HG03108 (cell line): ENCODE measurements around the gene MCF2L2.
"Not testable (repeated sequence)": the region's sequence is repeated elsewhere in the genome, so short reads cannot be mapped to it uniquely, and the experiment has no call there.

Source experiments
- ATAC-seq: cut with Tn5 transposase; IDR thresholded peaks from one replicate; pipeline ENCODE4 v1.9.1; 2021; ENCODE audit warnings: moderate library complexity; ENCODE audit not compliant: unreplicated experiment

MCF2L2 gene

DNA sequence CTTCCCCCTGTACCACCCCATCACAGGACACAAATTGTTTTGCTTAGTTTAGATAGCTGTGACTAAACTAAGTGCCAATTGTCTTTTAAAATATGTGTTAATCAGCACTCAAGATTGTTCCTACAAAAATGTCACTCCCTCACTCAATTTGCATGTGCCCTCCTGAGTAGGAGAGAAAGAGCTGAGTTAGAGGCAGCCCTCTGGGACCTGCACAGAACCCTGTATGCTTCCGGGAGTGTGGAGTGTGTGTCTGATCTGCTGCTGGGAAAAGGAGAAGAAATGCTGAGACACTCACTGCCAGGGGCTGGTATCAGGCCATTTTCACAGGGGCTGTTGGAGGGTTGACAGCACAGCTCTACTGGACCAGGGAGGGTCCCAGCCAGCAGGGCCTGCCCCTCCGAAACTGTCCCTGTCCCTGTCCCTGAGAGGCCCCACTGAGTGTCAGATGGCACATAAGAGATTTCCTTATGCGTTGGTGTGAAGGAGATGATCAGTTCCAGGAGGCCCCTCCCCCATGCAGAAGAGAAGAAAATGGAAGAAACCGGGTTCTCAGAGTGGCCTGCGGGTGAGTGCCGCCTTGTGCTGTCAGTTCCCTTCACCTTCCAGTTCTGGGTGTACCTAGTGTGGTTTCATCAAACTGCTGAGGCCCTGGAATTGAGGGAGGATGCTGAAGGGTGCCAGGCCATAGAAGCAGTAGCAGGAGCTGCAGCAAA lies 179.3 kb downstream of the MCF2L2 start:
- no peak for ATAC-seq

DNA sequence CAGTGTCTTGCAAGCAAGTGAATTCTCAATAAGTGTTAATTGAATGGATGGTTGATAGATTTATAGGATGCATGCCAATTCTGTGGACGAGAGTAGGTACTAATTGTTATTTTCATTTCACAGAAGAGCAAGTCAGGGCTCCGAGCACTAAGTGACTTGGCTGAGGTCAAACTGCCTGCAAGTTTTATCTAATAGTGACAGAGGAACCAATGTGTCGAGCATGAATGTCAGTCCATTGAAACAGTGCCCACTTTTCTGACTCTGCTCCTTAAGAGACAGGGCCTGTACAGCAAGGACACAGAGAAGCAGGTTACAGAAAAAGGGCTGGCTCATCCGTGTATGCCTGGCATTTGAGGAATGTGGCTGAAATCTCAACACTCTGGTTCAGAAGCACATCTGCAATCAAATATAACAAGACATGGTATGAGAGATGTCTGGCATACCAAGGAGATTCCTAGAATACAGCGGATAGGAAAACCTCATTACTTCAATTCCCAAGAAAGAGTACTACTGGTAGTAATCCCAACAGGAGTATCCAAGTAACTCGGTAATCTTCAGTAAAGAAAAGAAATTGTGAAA lies 181.3 kb downstream of the MCF2L2 start:
- ATAC-seq, result no peak

DNA sequence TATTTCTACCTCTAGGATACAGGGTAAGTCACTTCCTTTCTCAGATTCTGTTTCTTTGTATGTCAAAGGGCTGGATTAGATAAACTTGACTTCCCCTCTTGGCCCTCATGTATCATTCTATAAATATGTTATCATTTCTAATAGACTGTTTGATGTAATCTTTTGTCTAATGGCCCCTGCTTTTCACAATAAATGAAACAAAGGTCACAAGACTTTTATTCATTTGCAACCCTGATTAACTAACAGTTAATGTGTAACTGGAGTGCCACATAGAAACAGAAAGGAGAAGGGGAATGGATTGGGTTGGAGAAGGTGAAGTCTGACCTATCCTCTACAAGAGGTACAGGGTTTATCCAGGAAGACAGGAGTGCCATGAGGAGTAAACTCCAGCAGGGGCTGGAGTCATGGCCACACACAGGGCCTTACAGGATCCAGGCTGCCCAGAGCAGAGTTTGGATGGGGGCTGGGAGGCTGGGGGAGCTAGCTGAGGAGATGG lies 183.4 kb downstream of the MCF2L2 start:
- ATAC-seq, result no peak

DNA sequence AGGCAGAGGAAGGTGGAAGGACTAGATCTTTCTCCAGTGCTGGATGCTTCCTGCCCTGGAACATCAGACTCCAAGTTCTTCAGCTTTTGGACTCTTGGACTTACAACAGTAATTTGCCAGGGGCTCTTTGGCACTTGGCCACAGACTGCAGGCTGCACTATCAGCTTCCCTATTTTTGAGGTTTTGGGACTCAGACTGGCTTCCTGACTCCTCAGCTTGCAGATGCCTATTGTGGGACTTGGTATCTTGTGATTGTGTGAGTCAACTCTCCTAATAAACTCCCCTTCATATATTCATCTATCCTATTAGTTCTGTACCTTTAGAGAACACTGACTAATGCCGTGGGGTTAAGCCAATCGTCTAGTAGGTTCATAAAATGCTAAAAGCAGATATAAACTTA lies 184.2 kb downstream of the MCF2L2 start:
- ATAC-seq, result no peak

DNA sequence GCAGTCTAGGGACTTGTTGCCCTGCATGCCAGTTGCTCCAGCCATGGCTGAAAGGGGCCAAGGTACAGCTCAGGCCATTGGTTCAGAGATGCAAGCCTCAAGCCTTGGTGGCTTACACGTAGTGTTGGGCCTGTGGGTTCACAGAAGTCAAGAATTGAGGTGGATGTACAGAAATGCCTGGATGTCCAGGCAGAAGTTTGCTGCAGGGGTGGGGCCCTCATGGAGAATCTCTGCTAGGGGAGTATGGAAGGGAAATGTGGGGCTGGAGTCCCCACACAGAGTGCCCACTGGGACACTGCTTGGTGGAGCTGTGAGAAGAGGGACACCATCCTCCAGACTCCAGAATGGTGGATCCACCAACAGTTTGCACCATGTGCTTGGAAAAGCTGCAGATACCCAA lies 186.0 kb downstream of the MCF2L2 start:
- no peak for ATAC-seq

DNA sequence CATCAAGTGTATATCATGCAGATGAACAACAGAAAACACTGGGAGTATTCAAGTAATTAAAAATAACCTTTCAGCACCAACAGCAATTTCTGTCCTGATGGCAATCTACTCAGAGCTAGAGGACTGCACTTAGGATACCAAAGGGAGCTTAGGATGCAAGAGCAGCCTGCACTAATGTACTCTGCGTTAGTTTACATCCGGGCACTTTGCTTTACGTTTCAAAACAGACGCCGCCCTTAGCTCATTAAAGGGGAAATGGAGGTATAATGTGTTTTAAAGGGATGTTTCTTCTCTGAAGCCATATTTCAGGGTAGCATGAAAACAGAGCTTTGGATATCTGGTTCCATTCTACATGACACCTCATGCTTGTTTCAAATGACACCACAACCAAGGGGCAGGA lies 189.4 kb downstream of the MCF2L2 start:
- no peak for ATAC-seq

DNA sequence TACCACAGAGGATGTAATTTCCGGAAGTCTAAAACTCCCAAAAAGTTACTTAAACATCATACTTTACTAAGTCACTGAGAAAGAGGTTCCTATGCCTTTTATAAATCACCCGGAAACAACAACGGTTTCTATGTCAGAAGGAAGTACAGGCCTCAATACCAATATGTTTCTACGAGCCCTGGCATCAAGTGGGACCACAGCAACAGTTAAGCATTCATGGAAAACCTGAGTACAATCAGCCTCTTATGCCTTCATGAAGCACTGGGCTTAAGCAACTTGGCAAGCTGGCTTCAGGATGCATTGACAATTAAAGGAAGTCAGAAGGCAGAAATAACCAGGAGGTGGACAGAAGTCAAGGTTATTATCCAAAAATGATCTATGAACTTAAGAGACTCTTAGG lies 194.5 kb downstream of the MCF2L2 start:
- ATAC-seq, result no peak

DNA sequence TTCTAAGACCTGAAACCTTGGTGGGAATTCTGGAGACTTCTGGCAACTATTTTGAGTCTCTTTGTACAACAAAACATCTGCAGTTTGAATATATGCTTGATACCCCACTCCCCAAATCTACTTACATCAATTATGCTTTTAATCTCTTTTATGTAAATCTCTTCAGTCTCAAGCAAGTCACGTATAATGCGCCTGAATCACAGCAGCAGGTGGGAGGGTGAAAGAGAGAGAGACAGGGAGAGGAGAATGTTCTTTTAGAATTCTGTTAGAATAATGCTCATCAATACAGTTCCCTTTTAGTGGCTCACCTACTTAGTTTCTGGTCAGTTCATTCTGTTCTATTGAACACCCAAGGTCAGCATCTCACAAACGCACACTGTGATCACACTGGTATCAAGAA lies 197.6 kb downstream of the MCF2L2 start:
- ATAC-seq, result no peak

DNA sequence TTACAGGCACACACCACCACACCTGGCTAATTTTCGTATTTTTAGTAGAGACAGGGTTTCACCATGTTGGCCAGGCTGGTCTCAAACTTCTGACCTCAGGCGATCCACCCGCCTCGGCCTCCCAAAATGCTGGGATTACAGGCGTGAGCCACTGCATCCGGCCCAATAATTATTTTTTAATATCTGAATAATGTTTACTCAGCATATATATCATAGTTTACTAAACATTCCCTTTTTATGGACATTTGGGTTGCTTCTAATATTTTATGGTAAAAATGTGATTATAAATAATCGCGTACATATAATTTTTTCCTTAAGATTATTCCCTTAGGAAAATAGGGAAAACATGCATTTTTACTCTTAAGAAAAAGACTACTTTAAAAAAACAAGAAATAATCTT lies 198.2 kb downstream of the MCF2L2 start:
- ATAC-seq, result not testable (repeated sequence)

DNA sequence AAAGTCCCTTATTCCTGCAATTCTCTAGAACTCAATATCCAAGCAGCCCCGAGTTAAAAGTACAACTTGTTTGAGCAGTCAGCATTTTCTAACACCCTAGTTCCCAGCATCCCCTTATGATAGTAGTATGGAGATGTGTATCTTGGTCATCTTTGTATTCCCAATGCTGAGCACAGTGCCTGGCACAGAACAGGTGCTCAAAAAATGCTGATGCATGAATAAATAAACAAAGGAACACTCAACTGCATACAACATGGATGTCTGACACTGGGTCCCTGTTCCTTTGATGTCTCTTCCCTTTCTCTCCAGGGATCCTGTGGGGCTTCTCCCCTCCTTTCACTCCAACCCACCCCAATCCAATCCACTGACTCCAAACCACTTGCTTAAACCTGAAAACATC lies 199.2 kb downstream of the MCF2L2 start:
- ATAC-seq, result no peak

DNA sequence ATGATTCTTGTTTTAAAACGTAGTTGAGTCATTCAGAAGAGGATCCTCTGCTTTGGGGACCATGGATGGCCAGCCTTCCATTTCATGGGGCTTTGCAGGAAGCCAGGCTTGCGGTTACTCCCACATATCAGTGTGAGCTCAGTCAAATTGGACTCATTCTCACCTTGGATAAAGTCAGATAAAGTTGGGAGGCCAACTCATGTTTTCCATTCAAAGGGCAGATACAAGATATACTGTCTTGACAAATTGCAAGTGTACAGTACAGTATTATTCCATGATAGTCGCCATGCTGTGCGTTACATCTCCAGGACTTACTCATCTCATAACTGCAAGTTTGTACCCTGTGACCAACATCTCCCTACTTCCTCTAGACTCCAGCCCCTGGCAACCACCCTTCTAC lies 200.8 kb downstream of the MCF2L2 start:
- ATAC-seq, result no peak

DNA sequence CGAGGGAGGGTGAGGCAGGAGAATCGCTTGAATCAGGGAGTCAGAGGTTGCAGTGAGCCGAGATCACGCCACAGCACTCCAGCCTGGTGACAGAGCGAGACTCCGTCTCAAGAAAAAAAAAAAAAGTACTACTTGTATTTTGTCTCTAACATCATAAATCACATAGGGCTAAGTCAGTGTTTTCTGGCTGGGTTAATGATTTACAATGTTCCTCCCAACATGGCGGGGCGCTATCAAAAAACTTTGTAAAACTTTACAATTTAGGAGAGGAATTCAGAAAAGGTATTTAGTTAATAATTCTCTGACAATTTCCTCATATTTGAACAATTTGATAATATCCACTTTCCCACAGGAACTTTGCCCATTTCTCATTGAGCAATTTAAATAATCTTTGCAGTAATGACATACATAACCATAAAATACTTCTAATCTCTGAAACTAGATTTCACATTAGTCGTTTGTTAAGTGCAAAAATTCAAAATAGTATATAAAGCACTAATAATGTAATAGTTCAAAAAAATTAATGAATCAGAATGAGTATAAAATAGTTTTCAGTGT lies 202.0 kb downstream of the MCF2L2 start:
- ATAC-seq, result no peak

DNA sequence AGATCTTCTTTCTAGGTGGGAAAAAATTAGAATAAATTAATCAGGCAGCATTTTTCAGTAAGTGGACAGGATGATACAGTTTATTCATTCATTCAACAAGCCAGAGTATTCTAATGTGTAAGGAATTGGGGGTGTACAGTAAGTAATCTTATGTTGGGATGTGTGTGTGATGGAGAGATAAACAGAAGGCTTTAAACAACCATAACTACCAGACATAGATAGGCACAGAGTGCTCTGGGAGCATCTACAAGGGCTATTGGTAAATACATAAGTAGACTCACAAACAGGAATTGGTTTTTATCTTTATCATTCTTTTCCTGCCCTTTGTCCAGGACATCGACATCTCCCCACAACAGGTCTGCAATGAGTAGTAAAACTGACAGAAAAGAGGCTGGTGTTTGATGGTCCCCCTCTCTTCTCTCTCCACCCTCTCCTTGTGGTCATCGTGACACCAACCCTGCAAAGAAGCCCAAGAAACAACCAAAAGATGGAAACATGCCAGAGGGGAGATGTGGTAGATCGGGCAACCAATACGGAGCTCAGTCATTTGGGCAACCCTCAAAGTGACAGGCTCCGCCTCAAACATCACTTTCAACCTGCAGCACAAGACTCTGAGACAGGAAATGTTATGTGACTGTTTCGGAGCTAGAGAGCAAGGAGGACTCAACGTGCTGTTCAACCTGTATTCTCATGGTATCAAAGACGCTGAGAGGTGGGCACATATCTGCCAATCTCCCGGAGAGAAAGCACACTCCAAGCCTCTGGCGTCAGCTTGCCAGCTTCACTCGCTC lies 204.0 kb downstream of the MCF2L2 start:
- ATAC-seq, result no peak

DNA sequence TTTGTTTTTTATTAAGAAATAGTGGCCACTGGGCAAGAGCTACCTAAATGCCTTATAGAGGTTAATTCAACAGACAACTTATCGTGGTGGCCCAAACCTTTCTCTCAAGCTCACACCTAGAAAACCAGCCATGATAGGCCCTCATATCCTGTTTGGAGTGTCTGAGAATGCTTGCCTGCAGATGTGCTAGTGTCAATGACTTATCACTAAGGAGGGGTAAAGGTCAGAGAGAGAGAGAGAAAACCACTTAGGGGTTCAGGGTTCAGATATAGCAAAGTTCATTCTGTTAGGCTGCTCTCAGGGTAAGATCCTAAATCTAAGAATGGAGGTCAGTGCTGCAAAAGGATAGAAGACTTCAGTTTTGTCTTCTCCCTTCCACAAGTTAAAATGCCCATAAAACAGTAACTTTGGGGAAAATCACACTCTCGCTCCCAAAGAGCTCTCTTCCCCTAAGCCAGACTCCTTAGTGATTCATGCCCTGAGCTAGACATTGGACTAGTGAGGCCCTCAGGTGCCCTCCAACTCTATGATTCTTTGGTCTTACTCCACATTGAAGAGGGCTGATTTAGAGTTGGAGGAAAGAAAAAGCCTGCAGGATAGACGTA lies 205.7 kb downstream of the MCF2L2 start:
- ATAC-seq, result no peak

DNA sequence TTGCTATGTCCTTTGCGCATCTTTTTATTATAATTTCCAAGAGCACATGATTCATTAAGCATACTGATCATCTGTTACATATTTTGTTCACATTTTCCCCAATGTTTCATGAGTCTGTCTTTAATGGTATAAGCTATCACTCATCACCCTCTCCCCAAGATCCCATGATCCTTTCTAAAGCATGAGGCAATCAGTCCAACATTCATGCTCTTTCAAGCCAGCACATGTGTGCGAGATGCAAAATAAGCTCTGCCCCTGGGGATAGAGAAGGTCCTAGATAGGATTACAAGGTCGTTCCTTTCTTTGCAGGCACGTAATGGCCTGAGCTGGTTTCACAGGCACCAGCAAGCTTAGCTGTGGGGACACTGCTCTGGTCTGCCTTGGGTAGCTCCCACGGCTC lies 207.6 kb downstream of the MCF2L2 start:
- no peak for ATAC-seq

DNA sequence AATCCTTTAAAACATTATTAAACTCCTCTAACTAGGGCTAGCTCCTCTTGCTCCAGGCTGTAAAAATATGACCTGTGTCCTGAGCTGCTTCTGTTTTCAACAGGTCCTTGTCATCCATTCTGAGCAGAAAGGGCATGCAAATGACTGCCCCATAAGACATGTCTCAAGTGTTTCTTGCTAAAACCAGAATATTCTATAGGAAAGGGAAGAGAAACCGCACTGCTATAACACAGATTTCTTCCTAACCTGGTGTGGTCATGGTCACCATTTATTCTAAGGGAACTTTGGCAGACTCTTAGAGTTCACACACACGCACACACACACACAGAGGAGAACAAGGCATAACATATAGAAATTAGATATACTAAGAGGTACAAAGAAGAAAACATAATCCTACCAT lies 209.6 kb downstream of the MCF2L2 start:
- ATAC-seq, result no peak

DNA sequence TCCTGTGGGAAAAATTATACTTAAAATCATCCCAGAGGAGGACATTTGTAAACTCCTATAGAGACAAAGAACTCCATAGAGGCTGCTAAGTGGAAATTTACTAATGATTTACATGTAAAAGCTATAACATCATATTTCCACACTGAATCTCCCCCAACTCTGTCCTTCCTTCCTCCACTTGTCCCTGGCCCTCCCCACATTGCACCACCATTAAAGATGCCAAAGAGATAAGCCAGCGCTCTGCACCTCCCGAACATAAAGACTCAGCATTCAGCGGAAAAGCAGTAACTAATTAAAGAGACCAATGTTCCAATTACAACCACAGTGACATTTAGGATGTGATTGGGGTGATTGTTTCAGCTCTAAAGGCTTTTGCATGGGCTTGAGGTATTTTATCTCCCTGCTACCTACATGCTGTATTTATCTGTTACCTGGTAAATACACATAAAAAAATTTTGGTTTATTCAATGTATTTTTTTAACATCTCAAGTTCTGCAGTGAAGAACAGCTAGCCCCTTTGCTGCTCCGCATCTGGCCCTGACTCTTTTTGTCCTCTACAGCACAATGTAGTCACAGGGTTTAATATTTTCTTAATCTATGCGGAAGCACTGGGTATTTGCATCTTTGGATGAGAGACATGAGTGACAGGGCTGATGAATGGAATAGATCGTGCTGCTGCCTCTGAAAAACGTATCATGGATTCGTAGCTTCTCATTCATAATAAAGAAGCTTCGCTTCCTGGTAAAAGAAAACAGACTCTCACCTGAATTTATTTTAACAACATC lies 210.7 kb downstream of the MCF2L2 start:
- ATAC-seq, result no peak

DNA sequence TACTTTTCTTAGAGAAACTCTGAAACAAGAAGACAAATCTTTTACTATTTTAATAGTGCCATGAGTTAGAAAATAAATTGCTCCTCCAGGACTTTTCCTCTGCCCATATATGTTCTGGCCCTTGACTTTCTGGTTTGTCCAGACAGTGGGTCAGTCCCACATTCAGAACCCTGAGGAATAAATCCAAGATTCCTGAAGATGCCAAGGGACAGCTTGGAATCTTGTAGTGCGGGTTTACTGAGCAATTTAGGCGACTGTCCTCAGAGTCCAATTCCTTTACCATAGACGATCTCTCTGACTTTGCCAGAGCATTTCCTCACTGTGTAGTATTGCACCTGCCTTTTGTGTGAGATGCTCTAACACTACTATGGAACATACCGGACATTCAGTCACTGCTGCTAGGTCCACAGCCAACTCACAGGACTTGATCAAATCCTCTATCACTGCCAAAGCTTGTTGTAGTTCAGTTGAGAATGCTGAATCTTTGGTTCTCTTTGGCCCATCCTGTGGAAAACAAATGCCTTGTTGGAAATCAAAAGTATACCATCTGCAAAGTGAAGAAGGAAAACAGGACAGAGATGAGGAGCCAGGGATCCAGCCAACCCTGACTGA lies 212.7 kb downstream of the MCF2L2 start:
- no peak for ATAC-seq

DNA sequence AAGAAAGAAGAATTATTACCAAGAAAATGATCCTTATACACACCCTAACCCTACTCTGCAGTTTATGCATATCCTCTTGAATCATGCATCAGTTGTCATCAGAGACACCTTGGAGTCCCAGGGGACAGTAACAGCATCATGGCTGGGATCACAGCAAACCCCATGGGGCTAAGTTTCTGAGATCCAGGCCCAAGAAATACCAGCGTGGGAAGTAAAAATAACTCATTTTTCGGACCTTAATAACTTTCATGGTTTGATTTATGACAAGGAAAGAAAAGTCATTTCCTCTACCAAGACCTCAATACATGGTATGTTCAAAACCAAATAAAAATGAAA lies 214.2 kb downstream of the MCF2L2 start:
- ATAC-seq, result no peak
